OCI-M2 (cell line): ENCODE results near the gene MAPKAP1.

Source experiments
- DNase-seq: peaks from one replicate; lab custom pipeline; 2025; ENCODE audit not compliant: unreplicated experiment; lab: John Stamatoyannopoulos, UW

The MAPKAP1 gene

DNA sequence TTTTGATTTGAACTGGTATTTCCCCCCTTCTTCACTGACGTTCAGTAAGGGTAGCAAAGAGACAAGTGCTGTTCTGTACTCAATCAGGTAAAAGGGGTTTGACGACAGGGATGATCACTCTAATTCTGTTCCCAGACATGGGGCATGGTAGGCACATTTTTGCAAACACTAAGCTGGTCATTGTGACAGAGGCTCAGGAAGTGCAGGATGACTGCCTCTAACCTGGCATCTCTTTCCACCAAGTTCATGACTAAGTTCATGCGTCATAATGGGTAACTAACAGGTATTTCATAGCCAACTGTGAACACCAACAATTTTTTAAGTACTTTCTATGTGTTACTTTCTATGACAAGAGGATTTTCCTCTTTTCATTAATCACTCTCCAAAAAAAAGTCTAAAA is 166.5 kb downstream of the MAPKAP1 start:
- no peak for DNase-seq

DNA sequence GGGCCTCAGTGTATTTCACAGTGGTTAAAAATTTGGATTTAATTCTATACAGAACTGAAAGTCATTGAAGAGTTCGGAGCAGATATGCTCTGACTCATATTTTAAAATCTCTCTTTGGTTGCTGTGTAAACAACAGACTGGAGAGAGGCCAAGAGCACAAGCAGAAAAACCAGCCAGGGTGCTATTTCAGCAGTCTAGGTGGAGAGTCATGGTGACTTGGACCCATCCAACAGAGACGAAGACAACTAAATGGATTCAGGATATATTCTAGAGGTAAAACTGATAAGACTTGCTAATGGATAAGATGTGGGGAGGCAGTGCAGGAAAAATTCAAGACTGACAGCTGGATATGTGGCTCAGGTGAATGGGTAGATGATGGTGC is 168.9 kb downstream of the MAPKAP1 start:
- no peak for DNase-seq

DNA sequence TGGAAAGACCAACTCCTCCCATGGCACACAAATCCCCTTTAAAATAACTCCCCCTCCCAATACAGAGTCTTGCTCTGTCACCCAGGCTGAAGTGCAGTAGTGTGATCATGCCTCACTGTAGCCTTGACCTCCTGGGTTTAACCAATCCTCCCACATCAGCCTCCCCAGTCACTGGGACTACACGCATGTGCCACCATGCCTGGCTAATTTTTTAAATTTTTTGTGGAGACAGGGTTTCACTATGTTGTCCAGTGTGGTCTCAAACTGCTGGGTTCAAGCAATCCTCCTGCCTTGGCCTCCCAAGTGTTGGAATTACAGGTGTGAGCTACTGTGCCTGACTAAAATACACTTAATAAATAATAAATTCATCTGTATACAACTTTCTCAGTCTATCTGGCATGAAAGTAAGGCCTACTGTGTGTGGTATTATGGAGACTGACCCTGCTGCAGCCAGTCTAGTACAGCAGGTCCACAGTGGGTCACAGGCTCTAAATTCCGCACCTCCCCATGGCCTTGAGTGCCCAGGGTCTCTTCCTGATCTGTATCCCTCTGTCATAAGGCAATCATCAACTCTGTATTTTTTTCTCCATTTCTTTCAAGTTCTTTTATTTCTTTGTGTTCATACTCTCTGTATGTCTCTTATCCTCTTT is 169.4 kb downstream of the MAPKAP1 start:
- DNase-seq, result no peak

- no peak for DNase-seq
Measured at GRCh38 chr9:125536776-125537175, 170.2 kb downstream of the MAPKAP1 start.

- no peak for DNase-seq
Measured at GRCh38 chr9:125536167-125536772, 170.7 kb downstream of the MAPKAP1 start.

- no peak for DNase-seq
Measured at GRCh38 chr9:125534971-125535701, 171.9 kb downstream of the MAPKAP1 start.

GRCh38 chr9:125532812-125533594 is 174.0 kb downstream of the MAPKAP1 start:
- DNase-seq, result no peak

DNA sequence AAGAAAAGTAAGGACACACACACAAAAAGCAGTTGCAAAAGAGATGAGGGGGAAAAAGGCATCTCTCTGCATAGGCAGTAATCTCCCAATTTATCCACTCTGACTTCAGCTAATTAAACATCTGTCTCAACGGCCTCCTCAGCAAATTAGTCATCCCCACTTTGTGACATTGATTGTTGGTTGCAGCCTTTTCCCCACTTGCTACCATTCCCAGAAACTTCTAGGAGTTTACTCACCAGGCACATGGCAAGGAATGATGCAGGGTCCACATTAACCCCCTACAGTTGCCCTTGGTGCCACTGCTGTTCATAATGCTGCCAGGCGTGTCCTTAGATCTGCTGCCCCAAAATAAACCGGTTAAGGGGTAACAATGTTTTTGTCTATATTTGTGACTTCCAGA is 174.6 kb downstream of the MAPKAP1 start:
- no peak for DNase-seq

- DNase-seq, result no peak
Measured at GRCh38 chr9:125529589-125530515, 177.2 kb downstream of the MAPKAP1 start.

DNA sequence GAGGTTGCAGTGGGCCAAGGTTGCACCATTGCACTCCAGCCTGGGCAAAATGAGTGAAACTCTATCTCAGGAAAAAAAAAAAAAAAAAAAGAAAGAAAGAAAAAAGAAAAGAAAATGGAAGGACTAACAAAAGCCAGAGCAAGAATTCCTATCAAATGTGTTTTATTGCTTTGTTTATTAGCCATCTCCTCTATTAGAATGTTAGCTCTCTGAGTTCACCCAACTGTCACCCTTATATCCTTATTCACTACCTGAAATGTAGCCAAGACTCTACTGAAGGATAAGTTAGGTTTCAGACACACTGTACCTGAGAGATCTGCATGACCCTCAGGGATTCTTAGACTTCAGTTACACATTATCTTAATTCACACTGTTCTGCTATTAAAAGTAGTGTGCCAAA is 177.9 kb downstream of the MAPKAP1 start:
- no peak for DNase-seq

GRCh38 chr9:125527471-125528002 is 179.5 kb downstream of the MAPKAP1 start:
- no peak for DNase-seq

DNA sequence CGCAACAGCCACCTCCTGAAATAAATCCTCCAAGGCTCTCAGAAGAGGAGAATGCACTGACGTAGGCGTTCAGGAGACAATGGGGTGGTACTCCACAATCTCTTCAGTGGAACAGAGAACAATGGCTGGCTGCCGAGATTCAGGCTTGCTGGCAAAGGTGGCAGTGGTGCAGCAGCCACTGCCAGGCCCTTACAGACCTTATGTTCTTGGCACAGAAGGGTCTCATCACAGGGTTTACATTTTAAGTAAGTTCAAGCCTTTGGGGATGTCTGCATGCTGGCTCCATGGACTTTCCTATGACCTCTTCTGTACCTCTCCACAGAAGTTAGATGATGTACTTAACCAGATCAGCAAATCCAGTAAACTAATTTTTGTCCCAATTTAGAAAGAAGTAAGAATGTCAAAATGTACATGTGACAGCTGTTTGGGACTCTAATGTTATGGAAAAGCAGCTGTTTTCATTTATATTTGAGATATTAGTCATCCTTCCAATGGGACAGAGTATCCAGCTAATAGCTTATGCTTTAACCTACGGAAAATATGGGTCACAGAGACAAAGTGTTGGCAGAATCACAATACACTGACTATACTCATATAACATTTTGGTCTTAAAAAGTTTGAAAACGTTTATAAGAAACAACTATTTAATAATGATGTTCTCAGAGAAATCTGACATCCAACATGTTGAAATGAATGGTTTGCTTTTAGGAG is 180.9 kb downstream of the MAPKAP1 start:
- no peak for DNase-seq

GRCh38 chr9:125524583-125525355 is 182.2 kb downstream of the MAPKAP1 start:
- DNase-seq, result no peak

GRCh38 chr9:125523681-125524080 is 183.3 kb downstream of the MAPKAP1 start:
- no peak for DNase-seq

DNA sequence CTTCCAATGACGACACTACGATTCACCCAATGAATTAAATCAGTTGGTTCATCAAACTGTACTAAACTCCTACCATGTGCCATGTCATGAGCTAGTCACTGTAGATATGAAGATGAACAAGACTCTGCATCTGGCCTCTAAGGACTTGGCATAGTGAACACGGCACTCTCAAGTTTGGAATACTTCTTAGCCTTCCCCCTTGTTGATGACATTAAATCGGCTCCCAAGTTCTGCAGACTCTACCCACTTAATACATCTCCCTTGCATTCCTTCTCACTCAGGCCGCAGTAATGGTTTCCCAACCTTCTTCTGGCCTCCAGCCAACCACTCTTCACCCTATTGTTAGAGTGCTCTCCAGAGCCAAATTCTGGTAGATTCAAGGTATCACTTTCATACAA is 184.7 kb downstream of the MAPKAP1 start:
- no peak for DNase-seq

DNA sequence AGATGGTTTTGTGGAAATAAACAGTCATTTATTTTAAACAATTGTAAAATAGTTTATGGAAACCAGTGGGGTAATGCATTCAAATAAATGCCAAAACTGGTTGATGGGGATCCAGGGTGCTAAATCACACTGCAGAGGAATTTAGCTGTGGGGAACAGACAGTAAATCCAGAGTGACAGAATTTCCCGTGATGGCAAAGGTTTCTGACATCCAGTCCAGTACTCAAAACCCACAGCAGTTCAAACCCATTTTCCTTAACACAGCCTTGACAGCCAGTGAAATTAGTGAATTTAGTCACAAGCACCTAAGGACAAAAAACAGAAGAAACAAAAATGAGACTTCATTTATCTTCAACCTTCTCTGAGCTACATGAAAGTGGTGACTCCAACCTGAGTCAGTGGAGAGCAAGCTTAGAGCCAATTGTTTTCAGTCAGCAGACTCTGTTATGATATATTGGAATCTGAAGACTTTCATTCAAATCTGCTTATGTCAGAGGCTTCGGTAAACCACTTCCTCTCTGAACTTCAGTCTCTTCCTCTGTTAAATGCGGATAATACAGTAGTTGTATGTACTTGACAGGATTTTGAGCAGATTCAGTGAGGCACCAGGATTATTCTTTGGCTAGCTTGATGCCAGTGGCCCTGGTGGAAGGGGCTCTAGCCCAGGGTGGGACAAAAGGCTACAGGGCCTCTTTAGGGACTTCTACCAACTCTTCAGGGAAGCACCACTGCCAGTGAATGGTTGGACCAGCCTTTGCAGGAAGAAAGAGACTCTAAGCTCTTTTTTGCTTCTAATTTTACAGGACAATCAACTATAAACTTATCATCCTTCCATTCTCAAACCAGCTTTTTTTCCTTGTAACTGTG is 185.3 kb downstream of the MAPKAP1 start:
- no peak for DNase-seq

- no peak for DNase-seq
Measured at GRCh38 chr9:125519734-125520133, 187.3 kb downstream of the MAPKAP1 start.

GRCh38 chr9:125517577-125517976 is 189.4 kb downstream of the MAPKAP1 start:
- no peak for DNase-seq
